Inflammatory macrophage treated with lipopolysaccharide for 4 hours (primary cell): Measurements from ENCODE around the gene NUDT15.
"Not testable (repeated sequence)": the region's sequence is repeated elsewhere in the genome, so short reads cannot be mapped to it uniquely, and the experiment has no call there.

Experiments
- DNase-seq: peaks from one replicate; pipeline ENCODE4 v3.0.0-alpha.2; 2020

NUDT15 gene

GRCh38 chr13:48037346-48038173 lies at the start of gene NUDT15:
Gene NUDT15 (plus strand): TSS chr13:48037726. CDS start chr13:48037747, 21 bp downstream.
- peak; percentile 95 for DNase-seq

GRCh38 chr13:47990427-47990826 lies 47.1 kb upstream of the NUDT15 start:
- no peak for DNase-seq

GRCh38 chr13:47990920-47991466 lies 46.5 kb upstream of the NUDT15 start:
- DNase-seq = no peak

GRCh38 chr13:47991859-47992258 lies 45.7 kb upstream of the NUDT15 start:
- no peak for DNase-seq

GRCh38 chr13:47997384-47997783 lies 40.1 kb upstream of the NUDT15 start:
- no peak for DNase-seq

- DNase-seq = no peak
Measured at GRCh38 chr13:47999973-48000372, 37.6 kb upstream of the NUDT15 start.

- no peak for DNase-seq
Measured at GRCh38 chr13:48000559-48001113, 36.9 kb upstream of the NUDT15 start.

GRCh38 chr13:48001114-48001881 lies 36.2 kb upstream of the NUDT15 start, which contains the start of gene SUCLA2:
Gene SUCLA2 (minus strand): TSS chr13:48001273. CDS start chr13:48001269, 4 bp downstream.
- peak; percentile 95 for DNase-seq

- DNase-seq = not testable (repeated sequence)
Measured at GRCh38 chr13:48001999-48002398, 35.5 kb upstream of the NUDT15 start.

- peak; percentile 9 for DNase-seq
Measured at GRCh38 chr13:48004201-48004600, 33.3 kb upstream of the NUDT15 start.

GRCh38 chr13:48006396-48006795 lies 31.1 kb upstream of the NUDT15 start:
- no peak for DNase-seq

- DNase-seq = no peak
Measured at GRCh38 chr13:48009284-48009683, 28.2 kb upstream of the NUDT15 start.

GRCh38 chr13:48010698-48011097 lies 26.8 kb upstream of the NUDT15 start:
- DNase-seq = no peak

GRCh38 chr13:48012668-48013067 lies 24.9 kb upstream of the NUDT15 start:
- DNase-seq = no peak

GRCh38 chr13:48014359-48014758 lies 23.2 kb upstream of the NUDT15 start:
- no peak for DNase-seq

- no peak for DNase-seq
Measured at GRCh38 chr13:48018637-48019036, 18.9 kb upstream of the NUDT15 start.

GRCh38 chr13:48019796-48020195 lies 17.7 kb upstream of the NUDT15 start:
- DNase-seq = no peak

- DNase-seq = no peak
Measured at GRCh38 chr13:48028066-48028465, 9.5 kb upstream of the NUDT15 start.

- DNase-seq = no peak
Measured at GRCh38 chr13:48029859-48030258, 7.7 kb upstream of the NUDT15 start.

GRCh38 chr13:48038761-48039160 lies 1.2 kb downstream of the NUDT15 start:
- DNase-seq = peak; percentile 2

GRCh38 chr13:48040049-48040448 lies 2.5 kb downstream of the NUDT15 start:
- DNase-seq = no peak

- no peak for DNase-seq
Measured at GRCh38 chr13:48040896-48041295, 3.4 kb downstream of the NUDT15 start.

- DNase-seq = no peak
Measured at GRCh38 chr13:48042894-48043293, 5.4 kb downstream of the NUDT15 start.
